ENCODE data around the gene EML6. TPM values are rescaled to one million over a fixed set of nuclear protein-coding genes. Genes with fewer than 3 reads are reported as not detected.

Gene EML6
- total and polyA plus RNA-seq, 10 of the 15 experiments (the other 5 are each of a cell fraction or from before 2014, with no cell fraction given), result 0.09 to 0.67 (median 0.21) TPM

GRCh38 chr2:54723131-54723995, at the start of gene EML6 (continued):
- TF ChIP-seq, protein P1, sequence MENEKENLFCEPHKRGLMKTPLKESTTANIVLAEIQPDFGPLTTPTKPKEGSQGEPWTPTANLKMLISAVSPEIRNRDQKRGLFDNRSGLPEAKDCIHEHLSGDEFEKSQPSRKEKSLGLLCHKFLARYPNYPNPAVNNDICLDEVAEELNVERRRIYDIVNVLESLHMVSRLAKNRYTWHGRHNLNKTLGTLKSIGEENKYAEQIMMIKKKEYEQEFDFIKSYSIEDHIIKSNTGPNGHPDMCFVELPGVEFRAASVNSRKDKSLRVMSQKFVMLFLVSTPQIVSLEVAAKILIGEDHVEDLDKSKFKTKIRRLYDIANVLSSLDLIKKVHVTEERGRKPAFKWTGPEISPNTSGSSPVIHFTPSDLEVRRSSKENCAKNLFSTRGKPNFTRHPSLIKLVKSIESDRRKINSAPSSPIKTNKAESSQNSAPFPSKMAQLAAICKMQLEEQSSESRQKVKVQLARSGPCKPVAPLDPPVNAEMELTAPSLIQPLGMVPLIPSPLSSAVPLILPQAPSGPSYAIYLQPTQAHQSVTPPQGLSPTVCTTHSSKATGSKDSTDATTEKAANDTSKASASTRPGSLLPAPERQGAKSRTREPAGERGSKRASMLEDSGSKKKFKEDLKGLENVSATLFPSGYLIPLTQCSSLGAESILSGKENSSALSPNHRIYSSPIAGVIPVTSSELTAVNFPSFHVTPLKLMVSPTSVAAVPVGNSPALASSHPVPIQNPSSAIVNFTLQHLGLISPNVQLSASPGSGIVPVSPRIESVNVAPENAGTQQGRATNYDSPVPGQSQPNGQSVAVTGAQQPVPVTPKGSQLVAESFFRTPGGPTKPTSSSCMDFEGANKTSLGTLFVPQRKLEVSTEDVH (IDR thresholded peaks at IDR 0.05; ENCODE audit: low read depth, partially characterized antibody), result no peak
- peak; percentile 3 to 26 (median 19); a peak in 1 of 6 replicates for TF ChIP-seq CTCF (IDR thresholded peaks at IDR 0.05 in 2 of 3, conservative IDR thresholded peaks at IDR 0.05 in 1 of 3; ENCODE audit: control insufficient read depth in 2 of 3, extremely low read depth in 1 of 3, insufficient read depth in 1 of 3, low read depth in 3 of 3, low read length in 3 of 3)
- TF ChIP-seq PML (IDR thresholded peaks at IDR 0.05; ENCODE audit: low read length), result no peak
- peak; percentile 92 for TF ChIP-seq TARDBP (IDR thresholded peaks at IDR 0.05; ENCODE audit: borderline replicate concordance)
- TF ChIP-seq CEBPZ (IDR thresholded peaks at IDR 0.05; ENCODE audit: low read depth, low read length), result no peak
- peak; percentile 77 for TF ChIP-seq SREBF1 (IDR thresholded peaks at IDR 0.05; ENCODE audit: low read length)
- TF ChIP-seq, protein P2, sequence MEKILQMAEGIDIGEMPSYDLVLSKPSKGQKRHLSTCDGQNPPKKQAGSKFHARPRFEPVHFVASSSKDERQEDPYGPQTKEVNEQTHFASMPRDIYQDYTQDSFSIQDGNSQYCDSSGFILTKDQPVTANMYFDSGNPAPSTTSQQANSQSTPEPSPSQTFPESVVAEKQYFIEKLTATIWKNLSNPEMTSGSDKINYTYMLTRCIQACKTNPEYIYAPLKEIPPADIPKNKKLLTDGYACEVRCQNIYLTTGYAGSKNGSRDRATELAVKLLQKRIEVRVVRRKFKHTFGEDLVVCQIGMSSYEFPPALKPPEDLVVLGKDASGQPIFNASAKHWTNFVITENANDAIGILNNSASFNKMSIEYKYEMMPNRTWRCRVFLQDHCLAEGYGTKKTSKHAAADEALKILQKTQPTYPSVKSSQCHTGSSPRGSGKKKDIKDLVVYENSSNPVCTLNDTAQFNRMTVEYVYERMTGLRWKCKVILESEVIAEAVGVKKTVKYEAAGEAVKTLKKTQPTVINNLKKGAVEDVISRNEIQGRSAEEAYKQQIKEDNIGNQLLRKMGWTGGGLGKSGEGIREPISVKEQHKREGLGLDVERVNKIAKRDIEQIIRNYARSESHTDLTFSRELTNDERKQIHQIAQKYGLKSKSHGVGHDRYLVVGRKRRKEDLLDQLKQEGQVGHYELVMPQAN (conservative IDR thresholded peaks at IDR 0.05), result peak; percentile 47; the same call in 1 of the 2 replicates
- TF ChIP-seq, protein P3, sequence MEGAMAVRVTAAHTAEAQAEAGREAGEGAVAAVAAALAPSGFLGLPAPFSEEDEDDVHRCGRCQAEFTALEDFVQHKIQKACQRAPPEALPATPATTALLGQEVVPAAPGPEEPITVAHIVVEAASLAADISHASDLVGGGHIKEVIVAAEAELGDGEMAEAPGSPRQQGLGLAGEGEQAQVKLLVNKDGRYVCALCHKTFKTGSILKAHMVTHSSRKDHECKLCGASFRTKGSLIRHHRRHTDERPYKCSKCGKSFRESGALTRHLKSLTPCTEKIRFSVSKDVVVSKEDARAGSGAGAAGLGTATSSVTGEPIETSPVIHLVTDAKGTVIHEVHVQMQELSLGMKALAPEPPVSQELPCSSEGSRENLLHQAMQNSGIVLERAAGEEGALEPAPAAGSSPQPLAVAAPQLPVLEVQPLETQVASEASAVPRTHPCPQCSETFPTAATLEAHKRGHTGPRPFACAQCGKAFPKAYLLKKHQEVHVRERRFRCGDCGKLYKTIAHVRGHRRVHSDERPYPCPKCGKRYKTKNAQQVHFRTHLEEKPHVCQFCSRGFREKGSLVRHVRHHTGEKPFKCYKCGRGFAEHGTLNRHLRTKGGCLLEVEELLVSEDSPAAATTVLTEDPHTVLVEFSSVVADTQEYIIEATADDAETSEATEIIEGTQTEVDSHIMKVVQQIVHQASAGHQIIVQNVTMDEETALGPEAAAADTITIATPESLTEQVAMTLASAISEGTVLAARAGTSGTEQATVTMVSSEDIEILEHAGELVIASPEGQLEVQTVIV (IDR thresholded peaks at IDR 0.05; ENCODE audit: borderline replicate concordance, partially characterized antibody), result no peak
- TF ChIP-seq EZH2 (IDR thresholded peaks at IDR 0.05; ENCODE audit: borderline replicate concordance, control insufficient read depth, low read depth, low read length), result no peak
- no peak for TF ChIP-seq SMAD5 (IDR thresholded peaks at IDR 0.05; ENCODE audit: low read depth)
- TF ChIP-seq RELA (IDR thresholded peaks at IDR 0.05; ENCODE audit: borderline replicate concordance, partially characterized antibody), result peak; percentile 21
- no peak for TF ChIP-seq SMARCA5 (IDR thresholded peaks at IDR 0.05)

All from GM12878 (cell line).